ENCODE results near the gene LRTM2. TPM values are rescaled to one million over a fixed set of nuclear protein-coding genes. Genes with fewer than 3 reads are reported as not detected.

Gene LRTM2
- total RNA-seq, 1 donor from 2014 or later = not detected

DNA sequence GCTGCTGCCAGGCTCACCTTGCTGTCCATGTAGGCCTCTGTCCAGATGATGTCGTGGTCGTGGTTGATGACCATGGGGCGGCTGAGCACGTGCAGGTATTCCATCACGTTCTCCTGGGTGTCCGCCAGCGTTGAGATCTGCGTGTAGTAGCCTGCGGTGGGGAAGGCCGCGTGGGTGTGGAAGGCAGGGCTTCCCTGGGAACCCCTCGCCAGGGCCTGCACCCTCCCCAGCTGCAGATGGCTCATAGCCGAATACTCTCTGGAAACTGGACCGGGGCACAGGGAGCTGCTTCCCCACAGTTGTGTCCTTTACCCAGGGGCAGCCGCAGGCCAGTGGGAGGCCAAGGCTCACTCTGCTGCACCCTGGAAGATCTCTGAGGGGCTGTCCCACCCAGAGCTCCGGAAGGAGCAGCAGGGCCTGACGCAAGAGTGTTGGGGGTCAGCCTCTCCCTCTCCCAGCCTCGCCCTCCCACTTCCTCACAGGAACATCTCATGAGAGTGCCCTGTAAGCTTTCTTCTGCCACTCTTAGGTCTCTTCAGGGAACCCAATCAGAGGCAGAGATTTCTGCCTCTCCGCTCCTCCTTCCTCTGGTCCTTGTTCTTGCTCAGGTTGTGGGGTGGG is 62.6 kb downstream of the LRTM2 start:
- no peak for DNase-seq (ENCODE audit: low read depth in 2 of 2)

DNA sequence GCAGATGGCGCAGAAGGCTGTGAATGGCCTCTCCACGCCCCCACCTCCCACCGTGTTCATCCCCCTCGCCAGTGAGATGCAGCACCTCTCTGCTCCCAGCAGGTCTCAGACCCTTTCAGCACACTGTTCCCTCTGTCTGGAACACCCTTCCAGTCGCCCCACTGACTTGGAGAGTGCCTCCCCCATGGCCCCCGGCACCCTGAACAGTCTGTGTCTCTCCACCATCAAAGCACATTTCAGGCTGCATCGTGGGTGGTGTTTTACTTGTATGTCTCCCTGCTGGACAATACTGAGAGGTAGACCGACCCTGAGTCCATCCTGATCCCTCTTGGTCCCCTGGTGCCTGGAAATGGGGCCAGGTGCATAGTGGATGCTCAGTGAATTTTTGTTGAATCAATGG is 63.1 kb downstream of the LRTM2 start:
- DNase-seq (ENCODE audit: low read depth in 2 of 2) = no peak

GRCh38 chr12:1884651-1885050 is 64.3 kb downstream of the LRTM2 start:
- no peak for DNase-seq (ENCODE audit: low read depth in 2 of 2)

DNA sequence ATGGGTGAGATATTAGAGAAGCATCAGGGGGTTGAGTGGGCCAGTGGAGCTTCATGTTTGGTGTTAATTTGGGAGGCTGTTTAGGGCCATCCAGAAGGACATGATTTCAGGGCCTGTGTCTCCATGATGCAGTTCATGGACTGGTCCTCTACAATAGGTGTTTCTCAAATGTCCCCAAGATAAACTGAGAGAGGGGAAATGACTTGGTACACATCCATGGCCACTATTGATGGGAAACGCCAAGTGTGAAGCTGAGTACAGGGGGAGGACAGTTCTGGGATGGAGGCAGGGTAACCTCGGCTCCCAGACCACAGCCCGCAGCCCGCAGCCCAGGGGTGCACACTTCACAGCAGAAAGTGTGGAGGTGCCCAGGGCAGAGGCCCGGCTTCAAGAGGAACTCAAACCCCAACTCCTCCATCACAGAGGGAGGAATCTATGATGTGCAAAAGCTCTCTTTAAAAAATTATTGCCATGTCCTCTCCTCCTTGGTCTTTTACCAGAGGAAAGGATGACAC is 64.8 kb downstream of the LRTM2 start:
- no peak for DNase-seq (ENCODE audit: low read depth in 2 of 2)

GRCh38 chr12:1885599-1886245 is 65.4 kb downstream of the LRTM2 start:
- no peak for DNase-seq (ENCODE audit: low read depth in 2 of 2)

Other genes starting within 250 kb of the LRTM2 start
- gene FBXL14, start 226.0 kb upstream of the LRTM2 start, total RNA-seq = 10.9 and 18.3 TPM in 2 replicates
- gene WNT5B, start 191.3 kb upstream of the LRTM2 start, total RNA-seq = 0.13 and 0.51 TPM in 2 replicates
- 35.5 and 36.2 TPM in 2 replicates for gene ADIPOR2, start 129.5 kb upstream of the LRTM2 start, total RNA-seq
- under 0.01 and 0.26 TPM in 2 replicates for gene CACNA2D4, start 98.1 kb downstream of the LRTM2 start, total RNA-seq
- 3.9 and 4.3 TPM in 2 replicates for gene DCP1B, start 183.9 kb downstream of the LRTM2 start, total RNA-seq
- gene CACNA1C, start 232.4 kb downstream of the LRTM2 start, total RNA-seq = 0.38 and 0.51 TPM in 2 replicates